ENCODE results near the gene MYH7.
"Not testable (repeated sequence)": the region's sequence is repeated elsewhere in the genome, so short reads cannot be mapped to it uniquely, and the experiment has no call there.

MYH7 gene

DNA sequence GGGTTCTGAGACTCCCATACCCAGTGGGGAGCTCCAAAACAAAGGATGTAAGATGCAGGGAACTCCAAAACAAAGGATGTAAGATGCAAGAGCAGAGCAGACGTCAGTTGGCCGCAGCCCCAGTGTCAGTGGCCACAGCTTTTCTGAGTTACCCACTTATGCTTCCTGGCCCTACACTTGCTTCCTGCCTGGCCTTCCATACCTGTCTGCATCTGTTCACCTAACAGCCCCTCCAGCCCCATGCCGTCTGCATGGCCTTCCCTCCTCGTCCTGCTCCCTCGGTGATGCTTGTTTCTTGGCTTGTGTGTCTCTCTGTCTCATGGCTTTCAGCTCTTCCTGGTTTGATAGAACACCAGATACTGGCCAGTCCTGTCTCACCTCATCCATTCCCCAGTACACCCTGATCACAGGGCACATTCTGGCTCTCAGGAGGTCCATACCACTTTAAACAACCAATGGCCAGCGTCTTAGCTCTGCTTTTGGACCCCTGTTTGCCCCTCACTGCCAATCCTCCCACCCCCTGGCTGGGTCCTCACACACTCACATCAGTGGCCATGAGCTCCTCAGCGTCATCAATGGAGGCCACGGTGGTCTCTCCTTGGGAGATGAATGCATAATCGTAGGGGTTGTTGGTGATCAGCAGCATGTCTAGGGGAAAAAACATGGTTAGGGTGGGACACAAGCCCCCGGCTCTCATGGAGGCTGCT lies 5.3 kb downstream of the MYH7 start:
- DNase-seq (ENCODE audit: low read depth): no peak

DNA sequence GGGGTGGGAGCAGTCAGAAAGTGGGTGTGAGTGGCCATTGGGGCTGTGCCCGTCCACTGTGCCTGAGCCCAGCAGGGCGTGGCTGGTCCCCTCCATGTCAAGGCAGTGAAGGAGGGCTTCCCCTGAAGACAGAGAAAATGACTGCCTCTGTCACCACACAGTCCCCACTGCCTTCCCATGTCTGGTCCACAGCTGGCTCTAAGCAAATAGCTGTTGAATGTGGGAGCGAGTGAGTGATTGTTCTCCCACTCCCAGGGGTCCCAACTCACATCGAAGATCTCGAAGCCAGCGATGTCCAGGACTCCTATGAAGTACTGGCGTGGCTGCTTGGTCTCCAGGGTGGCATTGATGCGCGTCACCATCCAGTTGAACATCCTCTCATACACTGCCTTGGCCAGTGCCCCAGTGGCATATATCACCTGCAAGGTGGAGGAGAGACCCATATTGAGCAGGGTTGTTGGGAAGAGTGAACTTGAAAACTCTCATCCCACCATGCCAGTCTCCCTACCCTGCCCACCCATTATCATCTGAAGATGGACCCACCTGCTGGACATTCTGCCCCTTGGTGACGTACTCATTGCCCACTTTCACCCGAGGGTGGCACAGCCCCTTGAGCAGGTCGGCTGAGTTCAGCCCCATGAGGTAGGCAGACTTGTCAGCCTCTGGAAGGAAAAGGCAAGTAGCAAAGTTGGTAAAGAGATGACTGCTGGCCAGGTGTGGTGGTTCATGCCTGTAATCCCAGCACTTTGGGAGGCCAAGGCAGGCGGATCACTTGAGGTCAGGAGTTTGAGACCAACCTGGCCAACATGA lies 6.6 kb downstream of the MYH7 start:
- DNase-seq (ENCODE audit: low read depth): no peak

GRCh38 chr14:23425798-23426197 lies 9.7 kb downstream of the MYH7 start:
- DNase-seq (ENCODE audit: low read depth): not testable (repeated sequence)

DNA sequence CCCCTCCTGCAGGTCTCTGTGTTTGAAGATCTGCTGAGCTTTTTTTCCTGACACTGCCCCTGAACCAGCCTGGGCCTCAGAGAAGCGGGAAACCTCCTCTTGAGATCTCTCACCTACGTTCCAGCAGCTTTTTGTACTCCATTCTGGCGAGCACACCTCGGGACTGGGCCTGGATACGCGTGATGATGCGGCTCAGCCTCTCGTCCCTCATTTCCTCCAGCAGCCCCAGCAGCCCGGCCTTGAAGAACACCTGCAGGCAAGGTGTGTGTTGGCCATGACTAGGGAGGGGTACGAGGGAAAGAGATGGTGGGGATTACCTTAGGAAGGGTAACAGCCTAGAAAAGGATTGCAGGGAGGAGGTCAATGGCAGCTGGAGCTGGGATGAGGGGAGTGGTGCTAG lies 10.3 kb downstream of the MYH7 start:
- no peak for DNase-seq (ENCODE audit: low read depth)

- DNase-seq (ENCODE audit: low read depth): no peak
Observed at GRCh38 chr14:23423657-23424056, 11.8 kb downstream of the MYH7 start.

- DNase-seq (ENCODE audit: low read depth): no peak
Observed at GRCh38 chr14:23421594-23421993, 13.9 kb downstream of the MYH7 start.

DNA sequence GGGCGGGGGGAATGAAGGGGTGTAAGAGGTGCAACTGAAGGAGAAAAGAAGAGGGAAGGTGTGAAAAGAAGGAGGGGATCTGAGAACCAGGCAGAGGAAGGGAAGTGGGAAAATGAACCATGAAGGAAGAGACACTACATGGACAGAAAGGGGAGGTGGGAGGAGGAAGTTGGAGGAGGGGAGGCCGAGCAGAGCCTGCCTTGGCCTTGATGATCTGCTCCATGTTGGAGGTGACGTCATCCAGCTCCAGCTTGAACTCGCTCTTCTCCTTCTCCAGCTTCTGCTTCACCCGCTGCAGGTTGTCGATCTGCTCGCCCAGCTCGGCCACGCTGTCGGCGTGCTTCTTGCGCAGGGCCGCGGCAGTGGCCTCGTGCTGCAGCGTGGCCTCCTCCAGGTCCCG lies 15.8 kb downstream of the MYH7 start:
- DNase-seq (ENCODE audit: low read depth): not testable (repeated sequence)

GRCh38 chr14:23418021-23418420 lies 17.4 kb downstream of the MYH7 start:
- DNase-seq (ENCODE audit: low read depth): no peak

- not testable (repeated sequence) for DNase-seq (ENCODE audit: low read depth)
Observed at GRCh38 chr14:23417269-23417668, 18.2 kb downstream of the MYH7 start.

DNA sequence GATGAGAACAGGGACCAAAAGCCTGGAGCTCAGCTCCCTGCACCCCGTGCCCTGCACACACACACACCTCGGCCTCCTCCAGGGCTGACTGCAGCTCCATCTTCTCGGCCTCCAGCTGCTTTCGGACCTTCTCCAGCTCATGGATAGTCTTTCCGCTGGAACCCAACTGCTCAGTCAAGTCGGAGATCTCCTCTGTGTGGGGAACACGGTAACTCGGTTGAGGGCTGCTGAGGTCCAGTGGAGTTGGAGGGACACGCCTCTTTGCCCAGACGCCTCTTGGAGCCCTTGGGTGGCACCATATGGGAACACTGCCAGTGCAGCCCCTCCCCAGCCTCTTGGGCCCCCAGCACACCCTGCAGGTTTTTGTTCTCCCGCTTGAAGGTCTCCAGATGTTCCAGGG lies 18.7 kb downstream of the MYH7 start:
- DNase-seq (ENCODE audit: low read depth): no peak

DNA sequence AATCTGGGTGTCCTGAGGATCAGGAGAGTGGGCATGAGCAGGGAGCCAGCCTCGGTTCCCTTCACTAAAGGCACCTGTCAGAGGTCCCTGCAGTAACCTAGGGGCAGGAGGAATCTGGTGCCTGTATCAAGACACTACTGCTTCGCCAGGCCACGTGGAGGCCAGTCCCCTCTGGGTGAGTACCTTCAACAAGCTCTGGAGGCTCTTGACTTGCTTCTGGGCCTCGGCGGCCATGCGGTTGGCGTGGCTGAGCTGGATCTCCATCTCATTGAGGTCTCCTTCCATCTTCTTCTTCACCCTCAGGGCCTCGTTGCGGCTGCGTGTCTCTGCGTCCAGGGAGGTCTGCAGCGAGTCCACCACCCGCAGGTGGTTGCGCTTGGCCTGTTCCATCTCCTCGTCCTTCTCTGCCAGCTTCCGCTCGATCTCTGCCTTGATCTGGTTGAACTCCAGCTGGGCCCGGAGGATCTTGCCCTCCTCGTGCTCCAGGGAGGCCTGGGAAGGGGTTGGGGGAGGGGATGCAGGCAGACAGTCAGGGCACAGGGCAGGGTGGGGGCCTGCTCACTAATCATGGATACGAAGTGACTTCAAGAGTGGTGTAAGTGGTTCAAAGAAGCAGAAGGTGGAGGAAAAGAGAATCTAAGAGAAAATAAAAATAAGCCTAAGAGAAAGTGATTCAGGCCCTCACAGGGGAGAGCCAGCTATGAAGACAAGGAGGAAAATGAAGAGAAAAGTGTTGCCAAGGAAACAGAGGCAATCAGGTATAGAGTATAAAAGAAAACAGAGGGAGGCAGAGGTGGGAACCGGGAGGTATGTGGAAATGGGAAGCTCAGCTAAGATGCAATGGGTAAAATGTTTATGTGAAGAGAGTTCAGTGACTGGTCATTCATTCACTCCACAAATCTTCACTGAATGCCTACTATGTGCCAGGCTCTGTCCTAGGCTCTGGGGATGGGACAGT lies 19.4 kb downstream of the MYH7 start:
- no peak for DNase-seq (ENCODE audit: low read depth)

- no peak for DNase-seq (ENCODE audit: low read depth)
Observed at GRCh38 chr14:23414906-23415820, 20.3 kb downstream of the MYH7 start.

- no peak for DNase-seq (ENCODE audit: low read depth)
Observed at GRCh38 chr14:23414254-23414653, 21.2 kb downstream of the MYH7 start.

GRCh38 chr14:23413681-23414080 lies 21.8 kb downstream of the MYH7 start:
- DNase-seq (ENCODE audit: low read depth): no peak

DNA sequence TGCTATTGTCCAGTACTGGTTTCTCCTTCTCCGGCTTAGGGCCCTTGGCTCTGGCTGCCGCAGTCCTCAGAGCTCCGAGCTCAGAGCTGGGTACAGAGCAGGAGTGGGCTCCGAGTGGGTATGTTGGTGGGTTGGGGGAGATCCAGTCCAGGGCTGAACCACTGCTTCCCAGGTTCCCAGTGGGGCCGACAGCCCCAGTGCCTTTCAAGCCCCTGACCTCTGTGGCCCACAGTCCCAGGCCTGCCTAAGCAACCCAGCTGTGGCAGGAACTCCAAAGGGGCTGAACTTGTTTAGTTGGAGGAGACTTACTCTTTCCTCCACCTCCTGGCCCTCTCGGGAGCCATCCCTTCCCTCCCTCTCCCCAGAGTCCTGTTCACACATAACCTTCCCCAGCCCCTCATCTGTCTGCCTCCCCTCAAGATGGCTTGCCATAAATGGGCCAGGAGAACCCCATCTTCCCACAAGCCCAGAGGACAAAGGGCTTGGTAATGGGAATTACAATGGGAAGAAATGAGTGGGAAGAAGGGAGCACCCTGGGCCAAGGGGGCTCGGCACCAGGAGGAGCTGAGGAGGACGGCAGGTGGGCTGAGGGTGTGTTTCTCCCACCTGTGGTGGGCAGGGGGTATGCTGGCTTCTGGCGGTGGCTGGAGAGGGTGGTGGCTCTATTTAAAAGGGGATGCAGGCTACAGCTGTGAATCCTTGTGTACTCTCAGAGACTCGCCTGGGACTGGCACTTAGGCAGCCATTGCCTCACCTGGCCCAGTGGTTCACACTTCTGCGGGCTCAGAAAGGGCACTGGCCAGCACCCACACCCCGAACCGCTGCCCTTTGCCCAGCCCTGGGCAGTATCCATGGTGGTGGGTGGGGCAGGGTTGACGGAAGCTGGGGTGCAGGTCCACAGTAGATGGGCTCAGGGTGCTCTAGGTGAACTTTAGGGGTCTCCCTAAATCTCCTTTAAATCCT lies 23.6 kb downstream of the MYH7 start:
- no peak for DNase-seq (ENCODE audit: low read depth)

GRCh38 chr14:23409966-23410635 lies 25.4 kb downstream of the MYH7 start:
- DNase-seq (ENCODE audit: low read depth): no peak

DNA sequence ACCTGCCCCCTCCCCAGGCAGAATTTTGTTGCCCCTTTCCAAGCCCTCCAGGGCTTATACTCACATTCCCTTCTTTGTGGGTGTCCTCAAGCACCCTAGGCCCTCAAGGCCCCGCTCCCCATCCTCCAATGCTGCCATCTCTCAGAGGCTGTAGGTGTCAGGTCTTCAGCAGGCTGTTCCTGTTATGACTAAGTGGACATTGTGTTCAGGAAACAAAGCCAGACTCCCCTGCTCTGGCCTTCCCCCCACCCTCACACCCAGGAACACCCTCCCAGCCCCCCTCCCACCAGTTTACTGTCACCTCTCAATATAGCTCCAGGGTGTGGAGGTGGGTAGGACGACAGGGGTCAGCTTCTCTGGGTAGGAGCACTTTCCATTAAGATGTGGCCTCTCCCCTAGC lies 26.0 kb downstream of the MYH7 start:
- DNase-seq (ENCODE audit: low read depth): no peak

DNA sequence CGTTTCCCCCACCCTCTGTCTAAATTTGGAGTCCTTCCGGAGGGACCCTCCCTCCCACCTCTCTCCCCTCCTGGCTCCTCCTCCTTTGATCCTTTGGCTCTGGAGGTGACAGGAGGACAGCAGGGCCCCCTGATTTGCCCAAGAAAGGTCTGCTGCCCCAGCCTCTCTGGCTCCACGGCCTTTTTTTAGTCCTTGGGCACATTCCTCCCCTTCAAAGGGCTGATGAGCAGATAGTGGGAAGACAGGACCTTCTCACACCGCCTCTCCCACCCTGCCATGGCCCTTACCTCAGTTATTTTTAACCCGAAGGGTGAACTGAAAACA lies 27.2 kb downstream of the MYH7 start:
- no peak for DNase-seq (ENCODE audit: low read depth)

GRCh38 chr14:23407516-23408306 lies 27.7 kb downstream of the MYH7 start, which contains the start of gene MYH6:
MYH6 (minus strand) TSS chr14:23408273; CDS start chr14:23407223, 1,050 bp downstream.
- DNase-seq (ENCODE audit: low read depth): no peak

Measured in stimulated activated CD8-positive, alpha-beta memory T cell treated with anti-CD3 and anti-CD28 coated beads, Interleukin-12 subunit alpha, Interleukin-12 subunit beta, amount 100 ng/mL, for 4 hours (primary cell).